GM19328 (cell line): ENCODE data around the gene RNU1-2.
"Not testable (repeated sequence)": the region's sequence is repeated elsewhere in the genome, so short reads cannot be mapped to it uniquely, and the experiment has no call there.

ENCODE experiments used
- ATAC-seq: cut with Tn5 transposase; IDR thresholded peaks from one replicate; pipeline ENCODE4 v1.9.1; 2021; ENCODE audit warnings: mild to moderate bottlenecking, moderate library complexity; ENCODE audit not compliant: unreplicated experiment

The RNU1-2 gene

GRCh38 chr1:16886860-16887605, 8.7 kb upstream of the RNU1-2 start:
- no peak for ATAC-seq

- ATAC-seq: no peak
Measured at GRCh38 chr1:16888860-16889816, 6.6 kb upstream of the RNU1-2 start.

- ATAC-seq: not testable (repeated sequence)
Measured at GRCh38 chr1:16890539-16891021, 5.2 kb upstream of the RNU1-2 start.

GRCh38 chr1:16891057-16891456, 4.7 kb upstream of the RNU1-2 start:
- not testable (repeated sequence) for ATAC-seq

- ATAC-seq: not testable (repeated sequence)
Measured at GRCh38 chr1:16892978-16893525, 2.7 kb upstream of the RNU1-2 start.

- not testable (repeated sequence) for ATAC-seq
Measured at GRCh38 chr1:16893796-16894195, 2.0 kb upstream of the RNU1-2 start.

- ATAC-seq: not testable (repeated sequence)
Measured at GRCh38 chr1:16894338-16894737, 1.4 kb upstream of the RNU1-2 start.

- not testable (repeated sequence) for ATAC-seq
Measured at GRCh38 chr1:16895233-16895597, 565 bp upstream of the RNU1-2 start.

- not testable (repeated sequence) for ATAC-seq
Measured at GRCh38 chr1:16896316-16897055, 706 bp downstream of the RNU1-2 start.

GRCh38 chr1:16897653-16898052, 1.9 kb downstream of the RNU1-2 start:
- ATAC-seq: not testable (repeated sequence)

- not testable (repeated sequence) for ATAC-seq
Measured at GRCh38 chr1:16898298-16898697, 2.5 kb downstream of the RNU1-2 start.

GRCh38 chr1:16899020-16899419, 3.2 kb downstream of the RNU1-2 start:
- not testable (repeated sequence) for ATAC-seq

GRCh38 chr1:16900751-16901150, 5.0 kb downstream of the RNU1-2 start:
- ATAC-seq: no peak

- not testable (repeated sequence) for ATAC-seq
Measured at GRCh38 chr1:16901371-16901770, 5.6 kb downstream of the RNU1-2 start.

GRCh38 chr1:16903054-16903453, 7.3 kb downstream of the RNU1-2 start:
- ATAC-seq: no peak

GRCh38 chr1:16903458-16903796, 7.6 kb downstream of the RNU1-2 start:
- no peak for ATAC-seq

GRCh38 chr1:16904560-16905109, 8.9 kb downstream of the RNU1-2 start:
- ATAC-seq: peak; percentile 88

- ATAC-seq: peak; percentile 74
Measured at GRCh38 chr1:16905110-16905867, 9.5 kb downstream of the RNU1-2 start.

GRCh38 chr1:16905868-16906702, 10.3 kb downstream of the RNU1-2 start:
- no peak for ATAC-seq
